Measurements from ENCODE around the gene PLEKHG3. TPM values are rescaled to one million over a fixed set of nuclear protein-coding genes. Genes with fewer than 3 reads are reported as not detected.
A peak's percentile ranks its signal among the peaks of the same experiment; 100 is the strongest.

PLEKHG3 gene
- total and polyA plus RNA-seq, 10 of the 15 experiments (the other 5 are each of a cell fraction or from before 2014, with no cell fraction given) = 0.03 to 0.73 (median 0.07) TPM; not detected in 5

DNA sequence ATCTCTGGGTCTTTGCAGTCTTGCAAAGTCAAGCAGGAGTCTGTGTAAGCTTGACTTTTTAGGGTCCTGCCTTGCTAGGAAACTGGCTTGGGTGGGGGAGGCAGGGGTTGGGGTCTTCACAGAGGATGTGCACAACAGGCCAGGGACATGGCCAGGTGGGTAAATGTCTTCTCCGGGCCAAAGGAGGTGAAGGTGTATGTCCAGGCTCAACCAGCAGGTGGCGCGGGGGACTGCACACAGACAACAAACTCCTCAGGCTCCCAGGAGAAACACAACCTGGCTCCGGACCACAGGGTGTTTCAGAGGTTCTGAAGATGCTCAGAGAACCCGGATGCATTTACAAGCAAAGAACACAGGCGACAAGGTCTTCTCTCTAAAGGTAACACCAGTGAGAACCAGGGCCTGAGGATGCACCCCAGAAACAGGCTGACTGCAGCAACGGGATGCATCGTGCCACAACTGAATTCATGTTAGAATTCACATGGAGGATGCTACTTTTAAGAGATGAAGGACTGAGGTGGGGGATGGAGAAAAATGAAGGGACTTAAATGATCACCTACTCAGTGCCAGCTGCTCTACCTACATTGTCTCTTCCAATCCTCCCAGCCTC, 56.0 kb downstream of the PLEKHG3 start (continued):
- TF ChIP-seq, protein P1, sequence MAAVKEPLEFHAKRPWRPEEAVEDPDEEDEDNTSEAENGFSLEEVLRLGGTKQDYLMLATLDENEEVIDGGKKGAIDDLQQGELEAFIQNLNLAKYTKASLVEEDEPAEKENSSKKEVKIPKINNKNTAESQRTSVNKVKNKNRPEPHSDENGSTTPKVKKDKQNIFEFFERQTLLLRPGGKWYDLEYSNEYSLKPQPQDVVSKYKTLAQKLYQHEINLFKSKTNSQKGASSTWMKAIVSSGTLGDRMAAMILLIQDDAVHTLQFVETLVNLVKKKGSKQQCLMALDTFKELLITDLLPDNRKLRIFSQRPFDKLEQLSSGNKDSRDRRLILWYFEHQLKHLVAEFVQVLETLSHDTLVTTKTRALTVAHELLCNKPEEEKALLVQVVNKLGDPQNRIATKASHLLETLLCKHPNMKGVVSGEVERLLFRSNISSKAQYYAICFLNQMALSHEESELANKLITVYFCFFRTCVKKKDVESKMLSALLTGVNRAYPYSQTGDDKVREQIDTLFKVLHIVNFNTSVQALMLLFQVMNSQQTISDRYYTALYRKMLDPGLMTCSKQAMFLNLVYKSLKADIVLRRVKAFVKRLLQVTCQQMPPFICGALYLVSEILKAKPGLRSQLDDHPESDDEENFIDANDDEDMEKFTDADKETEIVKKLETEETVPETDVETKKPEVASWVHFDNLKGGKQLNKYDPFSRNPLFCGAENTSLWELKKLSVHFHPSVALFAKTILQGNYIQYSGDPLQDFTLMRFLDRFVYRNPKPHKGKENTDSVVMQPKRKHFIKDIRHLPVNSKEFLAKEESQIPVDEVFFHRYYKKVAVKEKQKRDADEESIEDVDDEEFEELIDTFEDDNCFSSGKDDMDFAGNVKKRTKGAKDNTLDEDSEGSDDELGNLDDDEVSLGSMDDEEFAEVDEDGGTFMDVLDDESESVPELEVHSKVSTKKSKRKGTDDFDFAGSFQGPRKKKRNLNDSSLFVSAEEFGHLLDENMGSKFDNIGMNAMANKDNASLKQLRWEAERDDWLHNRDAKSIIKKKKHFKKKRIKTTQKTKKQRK (IDR thresholded peaks at IDR 0.05; ENCODE audit: low read depth, low read length) = no peak
- TF ChIP-seq MYC (IDR thresholded peaks at IDR 0.05; ENCODE audit: insufficient read depth, insufficient read length, insufficient replicate concordance, low read length, severe bottlenecking) = no peak
- peak; percentile 71 for TF ChIP-seq SMC3 (IDR thresholded peaks at IDR 0.05; ENCODE audit: borderline replicate concordance, low read length)
- TF ChIP-seq SMAD5 (IDR thresholded peaks at IDR 0.05; ENCODE audit: low read depth) = no peak
- TF ChIP-seq, protein P2, sequence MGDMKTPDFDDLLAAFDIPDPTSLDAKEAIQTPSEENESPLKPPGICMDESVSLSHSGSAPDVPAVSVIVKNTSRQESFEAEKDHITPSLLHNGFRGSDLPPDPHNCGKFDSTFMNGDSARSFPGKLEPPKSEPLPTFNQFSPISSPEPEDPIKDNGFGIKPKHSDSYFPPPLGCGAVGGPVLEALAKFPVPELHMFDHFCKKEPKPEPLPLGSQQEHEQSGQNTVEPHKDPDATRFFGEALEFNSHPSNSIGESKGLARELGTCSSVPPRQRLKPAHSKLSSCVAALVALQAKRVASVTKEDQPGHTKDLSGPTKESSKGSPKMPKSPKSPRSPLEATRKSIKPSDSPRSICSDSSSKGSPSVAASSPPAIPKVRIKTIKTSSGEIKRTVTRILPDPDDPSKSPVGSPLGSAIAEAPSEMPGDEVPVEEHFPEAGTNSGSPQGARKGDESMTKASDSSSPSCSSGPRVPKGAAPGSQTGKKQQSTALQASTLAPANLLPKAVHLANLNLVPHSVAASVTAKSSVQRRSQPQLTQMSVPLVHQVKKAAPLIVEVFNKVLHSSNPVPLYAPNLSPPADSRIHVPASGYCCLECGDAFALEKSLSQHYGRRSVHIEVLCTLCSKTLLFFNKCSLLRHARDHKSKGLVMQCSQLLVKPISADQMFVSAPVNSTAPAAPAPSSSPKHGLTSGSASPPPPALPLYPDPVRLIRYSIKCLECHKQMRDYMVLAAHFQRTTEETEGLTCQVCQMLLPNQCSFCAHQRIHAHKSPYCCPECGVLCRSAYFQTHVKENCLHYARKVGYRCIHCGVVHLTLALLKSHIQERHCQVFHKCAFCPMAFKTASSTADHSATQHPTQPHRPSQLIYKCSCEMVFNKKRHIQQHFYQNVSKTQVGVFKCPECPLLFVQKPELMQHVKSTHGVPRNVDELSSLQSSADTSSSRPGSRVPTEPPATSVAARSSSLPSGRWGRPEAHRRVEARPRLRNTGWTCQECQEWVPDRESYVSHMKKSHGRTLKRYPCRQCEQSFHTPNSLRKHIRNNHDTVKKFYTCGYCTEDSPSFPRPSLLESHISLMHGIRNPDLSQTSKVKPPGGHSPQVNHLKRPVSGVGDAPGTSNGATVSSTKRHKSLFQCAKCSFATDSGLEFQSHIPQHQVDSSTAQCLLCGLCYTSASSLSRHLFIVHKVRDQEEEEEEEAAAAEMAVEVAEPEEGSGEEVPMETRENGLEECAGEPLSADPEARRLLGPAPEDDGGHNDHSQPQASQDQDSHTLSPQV (IDR thresholded peaks at IDR 0.05) = no peak
- TF ChIP-seq MTA2 (IDR thresholded peaks at IDR 0.05; ENCODE audit: low read depth) = no peak
- peak; percentile 56 for TF ChIP-seq RAD21 (IDR thresholded peaks at IDR 0.05; ENCODE audit: insufficient read depth, low read depth, low read length)
- 0 out of 2 replicates have a peak, but pooled peaks have one; percentile 26 for TF ChIP-seq RFX5 (IDR thresholded peaks at IDR 0.05; ENCODE audit: low read depth, low read length)
- TF ChIP-seq TCF12 (IDR thresholded peaks at IDR 0.05; ENCODE audit: low read depth, low read length) = no peak
- TF ChIP-seq GABPA (IDR thresholded peaks at IDR 0.05; ENCODE audit: low read depth) = no peak
- no peak for TF ChIP-seq FOXM1 (IDR thresholded peaks at IDR 0.05; ENCODE audit: low read depth, low read length)
- TF ChIP-seq NFXL1 (IDR thresholded peaks at IDR 0.05; ENCODE audit: borderline replicate concordance) = no peak
- TF ChIP-seq CTCF (IDR thresholded peaks at IDR 0.05 in 2 of 3, conservative IDR thresholded peaks at IDR 0.05 in 1 of 3; ENCODE audit: control insufficient read depth in 2 of 3, extremely low read depth in 1 of 3, insufficient read depth in 1 of 3, low read depth in 3 of 3, low read length in 3 of 3) = peak; percentile 76 to 93 (median 83)
- TF ChIP-seq, protein P3, sequence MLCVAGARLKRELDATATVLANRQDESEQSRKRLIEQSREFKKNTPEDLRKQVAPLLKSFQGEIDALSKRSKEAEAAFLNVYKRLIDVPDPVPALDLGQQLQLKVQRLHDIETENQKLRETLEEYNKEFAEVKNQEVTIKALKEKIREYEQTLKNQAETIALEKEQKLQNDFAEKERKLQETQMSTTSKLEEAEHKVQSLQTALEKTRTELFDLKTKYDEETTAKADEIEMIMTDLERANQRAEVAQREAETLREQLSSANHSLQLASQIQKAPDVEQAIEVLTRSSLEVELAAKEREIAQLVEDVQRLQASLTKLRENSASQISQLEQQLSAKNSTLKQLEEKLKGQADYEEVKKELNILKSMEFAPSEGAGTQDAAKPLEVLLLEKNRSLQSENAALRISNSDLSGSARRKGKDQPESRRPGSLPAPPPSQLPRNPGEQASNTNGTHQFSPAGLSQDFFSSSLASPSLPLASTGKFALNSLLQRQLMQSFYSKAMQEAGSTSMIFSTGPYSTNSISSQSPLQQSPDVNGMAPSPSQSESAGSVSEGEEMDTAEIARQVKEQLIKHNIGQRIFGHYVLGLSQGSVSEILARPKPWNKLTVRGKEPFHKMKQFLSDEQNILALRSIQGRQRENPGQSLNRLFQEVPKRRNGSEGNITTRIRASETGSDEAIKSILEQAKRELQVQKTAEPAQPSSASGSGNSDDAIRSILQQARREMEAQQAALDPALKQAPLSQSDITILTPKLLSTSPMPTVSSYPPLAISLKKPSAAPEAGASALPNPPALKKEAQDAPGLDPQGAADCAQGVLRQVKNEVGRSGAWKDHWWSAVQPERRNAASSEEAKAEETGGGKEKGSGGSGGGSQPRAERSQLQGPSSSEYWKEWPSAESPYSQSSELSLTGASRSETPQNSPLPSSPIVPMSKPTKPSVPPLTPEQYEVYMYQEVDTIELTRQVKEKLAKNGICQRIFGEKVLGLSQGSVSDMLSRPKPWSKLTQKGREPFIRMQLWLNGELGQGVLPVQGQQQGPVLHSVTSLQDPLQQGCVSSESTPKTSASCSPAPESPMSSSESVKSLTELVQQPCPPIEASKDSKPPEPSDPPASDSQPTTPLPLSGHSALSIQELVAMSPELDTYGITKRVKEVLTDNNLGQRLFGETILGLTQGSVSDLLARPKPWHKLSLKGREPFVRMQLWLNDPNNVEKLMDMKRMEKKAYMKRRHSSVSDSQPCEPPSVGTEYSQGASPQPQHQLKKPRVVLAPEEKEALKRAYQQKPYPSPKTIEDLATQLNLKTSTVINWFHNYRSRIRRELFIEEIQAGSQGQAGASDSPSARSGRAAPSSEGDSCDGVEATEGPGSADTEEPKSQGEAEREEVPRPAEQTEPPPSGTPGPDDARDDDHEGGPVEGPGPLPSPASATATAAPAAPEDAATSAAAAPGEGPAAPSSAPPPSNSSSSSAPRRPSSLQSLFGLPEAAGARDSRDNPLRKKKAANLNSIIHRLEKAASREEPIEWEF (IDR thresholded peaks at IDR 0.05; ENCODE audit: insufficient replicate concordance, low read depth, low read length) = no peak
